Type B pancreatic cell (in vitro differentiated cells): ENCODE measurements around the gene C11orf24. TPM values are rescaled to one million over a fixed set of nuclear protein-coding genes. Genes with fewer than 3 reads are reported as not detected.

Experiments used
- DNase-seq: peaks from one replicate; pipeline ENCODE4 v3.0.0; 2021; ENCODE audit warnings: mixed read lengths; ENCODE audit not compliant: unreplicated experiment; ENCODE audit errors: extremely low spot score
- H3K27ac Mint-ChIP-seq: 2 replicates; pipeline ENCODE4 v1.8.0; 2021; ENCODE audit warnings: mild to moderate bottlenecking, mixed read lengths
- H3K27me3 Mint-ChIP-seq: 2 replicates; pipeline ENCODE4 v1.8.0; 2021; ENCODE audit warnings: mixed read lengths
- H3K36me3 Mint-ChIP-seq: 2 replicates; pipeline ENCODE4 v1.8.0; 2021; ENCODE audit warnings: mixed read lengths
- H3K4me1 Mint-ChIP-seq: one replicate; pipeline ENCODE4 v1.8.0; 2021; ENCODE audit warnings: mixed read lengths; ENCODE audit not compliant: unreplicated experiment
- H3K4me3 Mint-ChIP-seq: 2 replicates; pipeline ENCODE4 v1.8.0; 2021; ENCODE audit warnings: mild to moderate bottlenecking, mixed read lengths
- H3K9me3 Mint-ChIP-seq: 2 replicates; pipeline ENCODE4 v1.8.0; 2021; ENCODE audit warnings: mixed read lengths
- CTCF ChIP-seq: fragments of 200-600 bp; sonication (generic); conservative IDR thresholded peaks from 2 replicates; pipeline ENCODE4 v1.5.0; 2021; ENCODE audit warnings: antibody characterized with exemption, mild to moderate bottlenecking
- total RNA-seq: library from RNA; stranded (reverse); gene quantifications from 2 replicates; pipeline ENCODE4 v1.2.1, GENCODE V29; 2021; ENCODE audit warnings: low replicate concordance

The C11orf24 gene
- total RNA-seq, 1 donor from 2014 or later, result 45.4 TPM

GRCh38 chr11:68276861-68277260 lies 5.1 kb upstream of the C11orf24 start:
- Mint-ChIP-seq H3K4me3 (no peak overlapping the region), H3K4me1 (peaks cover 5% of the 10 kb centered on the region), H3K9me3 (no peaks in the 10 kb centered on the region), H3K27ac (no peak overlapping the region), H3K36me3 (no peaks in the 10 kb centered on the region), H3K27me3 (no peaks in the 10 kb centered on the region)
- DNase-seq, result no peak
- TF ChIP-seq CTCF, result no peak

- Mint-ChIP-seq H3K9me3 (no peaks in the 10 kb centered on the region), H3K27me3 (no peaks in the 10 kb centered on the region), H3K4me3 (no peak overlapping the region), H3K27ac (no peak overlapping the region), H3K4me1 (peaks cover 8% of the 10 kb centered on the region), H3K36me3 (no peaks in the 10 kb centered on the region)
- TF ChIP-seq CTCF, result no peak
- no peak for DNase-seq
Observed at GRCh38 chr11:68275721-68276507, 4.1 kb upstream of the C11orf24 start.

GRCh38 chr11:68274306-68274705 lies 2.5 kb upstream of the C11orf24 start:
- DNase-seq, result no peak
- peaks cover 2% of the 10 kb centered on the region for H3K36me3 Mint-ChIP-seq
- H3K27me3 Mint-ChIP-seq, result no peaks in the 10 kb centered on the region
- TF ChIP-seq CTCF, result no peak
- H3K27ac Mint-ChIP-seq, result peak overlapping the region; percentile 24
- H3K4me3 Mint-ChIP-seq, result peak overlapping the region; percentile 50
- no peaks in the 10 kb centered on the region for H3K9me3 Mint-ChIP-seq
- H3K4me1 Mint-ChIP-seq, result peaks cover 24% of the 10 kb centered on the region

GRCh38 chr11:68273026-68273738 lies 1.4 kb upstream of the C11orf24 start:
- Mint-ChIP-seq H3K27ac (peak overlapping the region; percentile 99), H3K36me3 (peaks cover 10% of the 10 kb centered on the region), H3K4me3 (peak overlapping the region; percentile 99), H3K4me1 (peaks cover 32% of the 10 kb centered on the region), H3K27me3 (no peaks in the 10 kb centered on the region), H3K9me3 (no peaks in the 10 kb centered on the region)
- TF ChIP-seq CTCF, result no peak
- no peak for DNase-seq

GRCh38 chr11:68271023-68271780 lies 571 bp downstream of the C11orf24 start:
- Mint-ChIP-seq H3K9me3 (no peaks in the 10 kb centered on the region), H3K36me3 (peaks cover 10% of the 10 kb centered on the region), H3K27me3 (no peaks in the 10 kb centered on the region), H3K4me3 (peak overlapping the region; percentile 90), H3K27ac (peak overlapping the region; percentile 90), H3K4me1 (peaks cover 32% of the 10 kb centered on the region)
- TF ChIP-seq CTCF, result peak; percentile 71
- DNase-seq, result no peak
